Smooth muscle cell (in vitro differentiated cells): Measurements from ENCODE around the gene SERPINE3. TPM values are rescaled to one million over a fixed set of nuclear protein-coding genes. Genes with fewer than 3 reads are reported as not detected.

Experiments
- DNase-seq: peaks from one replicate; lab custom pipeline; 2025; ENCODE audit not compliant: unreplicated experiment; lab: John Stamatoyannopoulos, UW
- H2AFZ ChIP-seq: fragments of 200-600 bp; sonication (generic); 2 replicates; pipeline ENCODE4 v1.6.0; 2016; ENCODE audit warnings: antibody characterized with exemption, low read depth, mild to moderate bottlenecking
- H3F3A ChIP-seq: fragments of 200-600 bp; sonication (generic); 2 replicates; pipeline ENCODE4 v1.6.0; 2017; ENCODE audit warnings: antibody characterized with exemption, low read depth
- H3K27ac ChIP-seq: fragments of 200-600 bp; sonication (generic); 2 replicates; pipeline ENCODE4 v1.5.1; 2016; ENCODE audit warnings: low read depth, mild to moderate bottlenecking
- H3K27me3 ChIP-seq: fragments of 200-600 bp; sonication (generic); 2 replicates; pipeline ENCODE4 v1.6.1; 2016; ENCODE audit warnings: low read depth, mild to moderate bottlenecking
- H3K36me3 ChIP-seq: fragments of 200-600 bp; sonication (generic); 2 replicates; pipeline ENCODE4 v1.5.1; 2016; ENCODE audit warnings: low read depth
- H3K4me1 ChIP-seq: fragments of 200-600 bp; sonication (generic); 2 replicates; pipeline ENCODE4 v1.5.1; 2016; ENCODE audit warnings: low read depth
- H3K4me2 ChIP-seq: fragments of 200-600 bp; sonication (generic); 2 replicates; pipeline ENCODE4 v1.6.0; 2016; ENCODE audit warnings: mild to moderate bottlenecking
- H3K4me3 ChIP-seq: fragments of 200-600 bp; sonication (generic); 2 replicates; pipeline ENCODE4 v1.5.1; 2016; ENCODE audit warnings: mild to moderate bottlenecking
- H3K79me2 ChIP-seq: fragments of 200-600 bp; sonication (generic); 2 replicates; pipeline ENCODE4 v1.6.0; 2016; ENCODE audit warnings: low read depth, mild to moderate bottlenecking
- H3K9ac ChIP-seq: fragments of 200-600 bp; sonication (generic); 2 replicates; pipeline ENCODE4 v1.6.0; 2016; ENCODE audit warnings: low read depth
- H3K9me3 ChIP-seq: fragments of 200-600 bp; sonication (generic); replicated peaks from 2 replicates; pipeline ENCODE4 v1.5.1; 2016; ENCODE audit warnings: low read depth
- H4K20me1 ChIP-seq: fragments of 200-600 bp; sonication (generic); 2 replicates; pipeline ENCODE4 v1.6.0; 2016; ENCODE audit warnings: low read depth
- CTCF ChIP-seq: fragments of 200-600 bp; sonication (generic); IDR thresholded peaks from 2 replicates; pipeline ENCODE4 v1.5.1; 2017; ENCODE audit warnings: borderline replicate concordance, mild to moderate bottlenecking, antibody characterized with exemption; ENCODE audit not compliant: insufficient read depth, poor library complexity, severe bottlenecking
- WGBS: methylation state at CpG from one replicate; pipeline ENCODE4 v1.1.7; 2016; ENCODE audit warnings: low lambda C conversion rate; 5-methylcytosine and 5-hydroxymethylcytosine counted together
- polyA plus RNA-seq: library from polyadenylated mRNA; unstranded; fragments of >200 nt; fragmentation: Nextera tagmentation; extraction: Ambion mirVana; gene quantifications from 2 replicates; pipeline ENCODE4 v1.2.1, GENCODE V29; 2016
- total RNA-seq: library from RNA; depleted of rRNA; stranded (reverse); fragments of >200 nt; gene quantifications from 2 replicates; pipeline ENCODE4 v1.2.3, GENCODE V29; 2014

The SERPINE3 gene
- total and polyA plus RNA-seq, 2 experiments from 2014 or later = not detected

- WGBS = 64% methylated on average over 2 of the region's 2 CpGs
These were observed 41.9 kb upstream of the SERPINE3 start for GRCh38 chr13:51297556-51297955.

GRCh38 chr13:51298812-51299211 lies 40.7 kb upstream of the SERPINE3 start:
- Histone ChIP-seq H2AFZ (no peak overlapping the region), H3K4me3 (no peak overlapping the region)
- 96% methylated on average over 1 of the region's 1 CpG for WGBS

More at GRCh38 chr13:51297556-51297955, 41.9 kb upstream of the SERPINE3 start:
- H2AFZ ChIP-seq = no peak overlapping the region
- peaks cover 14% of the 10 kb centered on the region for H3K4me1 ChIP-seq
- H3K4me3 ChIP-seq = no peak overlapping the region
- no peaks in the 10 kb centered on the region for H3K9me3 ChIP-seq
- no peaks in the 10 kb centered on the region for H3K79me2 ChIP-seq
- H3K4me2 ChIP-seq = no peak overlapping the region
- H3K27ac ChIP-seq = no peak overlapping the region
- no peaks in the 10 kb centered on the region for H3F3A ChIP-seq
- H3K27me3 ChIP-seq = no peaks in the 10 kb centered on the region
- no peaks in the 10 kb centered on the region for H3K36me3 ChIP-seq
- H3K9ac ChIP-seq = no peak overlapping the region
- TF ChIP-seq CTCF = no peak
- DNase-seq = no peak
- no peaks in the 10 kb centered on the region for H4K20me1 ChIP-seq

GRCh38 chr13:51303063-51303552 lies 36.4 kb upstream of the SERPINE3 start:
- H3K79me2 ChIP-seq = no peaks in the 10 kb centered on the region
- H3K9ac ChIP-seq = no peak overlapping the region
- no peak overlapping the region for H3K4me2 ChIP-seq
- TF ChIP-seq CTCF = no peak
- H3K27ac ChIP-seq = no peak overlapping the region
- no peak for DNase-seq
- peaks cover 32% of the 10 kb centered on the region for H3K4me1 ChIP-seq
- no peak overlapping the region for H2AFZ ChIP-seq
- H3K9me3 ChIP-seq = no peaks in the 10 kb centered on the region
- 76% methylated on average over 2 of the region's 2 CpGs for WGBS
- H3F3A ChIP-seq = no peaks in the 10 kb centered on the region
- H4K20me1 ChIP-seq = no peaks in the 10 kb centered on the region
- no peak overlapping the region for H3K4me3 ChIP-seq
- H3K27me3 ChIP-seq = no peaks in the 10 kb centered on the region
- no peaks in the 10 kb centered on the region for H3K36me3 ChIP-seq

More at GRCh38 chr13:51298812-51299211, 40.7 kb upstream of the SERPINE3 start:
- Histone ChIP-seq H3K4me2 (no peak overlapping the region), H3K27me3 (no peaks in the 10 kb centered on the region), H3K79me2 (no peaks in the 10 kb centered on the region), H3K27ac (no peak overlapping the region), H3K4me1 (peaks cover 22% of the 10 kb centered on the region), H3K36me3 (no peaks in the 10 kb centered on the region), H4K20me1 (no peaks in the 10 kb centered on the region), H3F3A (no peaks in the 10 kb centered on the region), H3K9me3 (no peaks in the 10 kb centered on the region), H3K9ac (no peak overlapping the region)
- no peak for DNase-seq
- TF ChIP-seq CTCF = no peak

- Histone ChIP-seq H3K4me3 (no peak overlapping the region), H3K9me3 (no peaks in the 10 kb centered on the region), H3K4me1 (peaks cover 39% of the 10 kb centered on the region), H4K20me1 (no peaks in the 10 kb centered on the region), H3K36me3 (no peaks in the 10 kb centered on the region), H3K27me3 (no peaks in the 10 kb centered on the region), H3F3A (no peaks in the 10 kb centered on the region), H3K4me2 (no peak overlapping the region), H2AFZ (no peak overlapping the region), H3K79me2 (no peaks in the 10 kb centered on the region), H3K9ac (no peak overlapping the region), H3K27ac (no peak overlapping the region)
- DNase-seq = no peak
- no peak for TF ChIP-seq CTCF
These were observed 35.6 kb upstream of the SERPINE3 start for GRCh38 chr13:51303882-51304281.
